GM23248 (cell line): ENCODE data around the gene KIF3A. TPM values are rescaled to one million over a fixed set of nuclear protein-coding genes. Genes with fewer than 3 reads are reported as not detected.

ENCODE experiments used
- DNase-seq: peaks from one replicate; pipeline ENCODE4 v3.0.0-alpha.2; 2015
- H2AFZ ChIP-seq: fragments of 200-600 bp; sonication (generic); 2 replicates; pipeline ENCODE4 v1.6.1; 2016; ENCODE audit warnings: antibody characterized with exemption
- H3F3A ChIP-seq: fragments of 200-600 bp; sonication (generic); 2 replicates; pipeline ENCODE4 v1.6.1; 2016; ENCODE audit warnings: mild to moderate bottlenecking, antibody characterized with exemption, mixed run types; ENCODE audit not compliant: insufficient read depth
- H3K27ac ChIP-seq: fragments of 200-600 bp; sonication (generic); 2 replicates; pipeline ENCODE4 v1.5.1; 2016; ENCODE audit warnings: mild to moderate bottlenecking
- H3K27me3 ChIP-seq: fragments of 200-600 bp; sonication (generic); replicated peaks from 2 replicates; pipeline ENCODE4 v1.6.1; 2016; ENCODE audit warnings: mild to moderate bottlenecking; ENCODE audit not compliant: insufficient read depth
- H3K36me3 ChIP-seq: fragments of 200-600 bp; sonication (generic); 2 replicates; pipeline ENCODE4 v1.6.1; 2016; ENCODE audit warnings: low read depth, mild to moderate bottlenecking
- H3K4me1 ChIP-seq: fragments of 200-600 bp; sonication (generic); 2 replicates; pipeline ENCODE4 v1.6.1; 2016; ENCODE audit warnings: mild to moderate bottlenecking; ENCODE audit not compliant: insufficient read depth
- H3K4me2 ChIP-seq: fragments of 200-600 bp; sonication (generic); one replicate; pipeline ENCODE4 v1.6.1; 2016; ENCODE audit warnings: mild to moderate bottlenecking; ENCODE audit not compliant: unreplicated experiment
- H3K4me3 ChIP-seq: fragments of 200-600 bp; sonication (generic); 2 replicates; pipeline ENCODE4 v1.5.1; 2016; ENCODE audit warnings: mild to moderate bottlenecking
- H3K79me2 ChIP-seq: fragments of 200-600 bp; sonication (generic); 2 replicates; pipeline ENCODE4 v1.6.1; 2016; ENCODE audit warnings: mild to moderate bottlenecking; ENCODE audit not compliant: insufficient read depth
- H3K9ac ChIP-seq: fragments of 200-600 bp; sonication (generic); 2 replicates; pipeline ENCODE4 v1.6.1; 2016; ENCODE audit warnings: mild to moderate bottlenecking
- H3K9me2 ChIP-seq: fragments of 200-600 bp; sonication (generic); 2 replicates; pipeline ENCODE4 v1.6.1; 2016; ENCODE audit warnings: mixed run types, mild to moderate bottlenecking, moderate library complexity; ENCODE audit not compliant: insufficient read depth
- H3K9me3 ChIP-seq: fragments of 200-600 bp; sonication (generic); one replicate; pipeline ENCODE4 v1.6.1; 2017; ENCODE audit warnings: low read depth
- H4K20me1 ChIP-seq: fragments of 200-600 bp; sonication (generic); 2 replicates; pipeline ENCODE4 v1.6.0; 2016; ENCODE audit not compliant: insufficient read depth
- EZH2 ChIP-seq: fragments of 200-600 bp; sonication (generic); IDR thresholded peaks from 2 replicates; pipeline ENCODE4 v1.6.1; 2018; ENCODE audit warnings: antibody characterized with exemption, mild to moderate bottlenecking; ENCODE audit not compliant: insufficient read depth, poor library complexity, severe bottlenecking
- EZH2phosphoT487 ChIP-seq: fragments of 200-600 bp; sonication (generic); IDR thresholded peaks from 2 replicates; pipeline ENCODE4 v1.6.1; 2018; ENCODE audit warnings: antibody characterized with exemption, moderate library complexity, mild to moderate bottlenecking, low read depth; ENCODE audit not compliant: insufficient read depth
- WGBS, 2 experiments: methylation state at CpG; one replicate each; pipeline ENCODE4 v1.1.6; 2015 to 2017; ENCODE audit warnings: low lambda C conversion rate in 2 of 2, low coverage in 1 of 2; ENCODE audit errors: missing lambda C conversion rate in 2 of 2; 5-methylcytosine and 5-hydroxymethylcytosine counted together
- in situ Hi-C: fragments of 300-500 bp; cut with MboI; formaldehyde crosslinking; loops from 2 replicates; pipeline ENCODE4 v1.15.0; 2020
- polyA plus RNA-seq: library from polyadenylated mRNA; unstranded; fragments of >200 nt; fragmentation: Nextera tagmentation; extraction: Ambion mirVana; gene quantifications from 2 replicates; pipeline ENCODE4 v1.2.1, GENCODE V29; 2016
- total RNA-seq: library from RNA; depleted of rRNA; stranded (reverse); fragments of >200 nt; shearing (Covaris generic); gene quantifications from 2 replicates; pipeline ENCODE4 v1.2.3, GENCODE V29; 2014

Gene KIF3A
- total and polyA plus RNA-seq, 2 experiments from 2014 or later = 6.8 to 18.8 TPM

DNA sequence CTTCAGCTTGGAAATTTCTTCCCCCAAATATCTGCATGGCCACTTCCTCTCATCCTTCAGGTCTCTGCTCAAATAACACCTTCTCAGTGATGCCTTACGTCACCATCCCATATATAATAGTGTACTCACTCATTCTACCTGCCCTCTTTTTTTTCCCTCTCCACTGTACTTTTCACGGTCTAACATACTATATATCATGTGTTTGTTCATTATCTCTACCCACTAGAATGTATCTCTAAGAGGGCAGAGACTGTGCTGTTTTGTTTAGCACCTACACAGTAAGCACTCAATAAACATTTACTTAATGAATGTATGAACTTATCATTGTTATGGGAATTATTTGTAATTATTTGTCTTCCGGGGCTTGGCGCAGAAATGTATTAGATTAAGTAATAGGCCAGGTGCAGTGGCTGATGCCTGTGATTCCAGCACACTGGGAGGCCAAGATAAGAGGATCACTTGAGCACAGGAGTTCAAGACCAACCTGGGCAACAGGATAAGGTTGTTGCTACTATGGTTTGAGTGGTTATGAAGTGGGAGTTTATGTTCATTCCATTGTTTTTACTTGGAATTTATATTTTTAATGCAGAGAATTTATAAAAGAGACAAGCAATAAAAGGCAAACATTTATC lies 85.4 kb downstream of the KIF3A start:
- no peak overlapping the region for H3K4me2 ChIP-seq
- no peaks in the 10 kb centered on the region for H3K79me2 ChIP-seq
- 80 to 83% methylated on average over 4 of the region's 4 CpGs for WGBS, 2 experiments
- no peaks in the 10 kb centered on the region for H4K20me1 ChIP-seq
- H3K27ac ChIP-seq = no peak overlapping the region
- no peak for DNase-seq
- H3K9me3 ChIP-seq = no peaks in the 10 kb centered on the region
- no peak overlapping the region for H3K4me3 ChIP-seq
- H3K9me2 ChIP-seq = no peaks in the 10 kb centered on the region
- H2AFZ ChIP-seq = no peak overlapping the region
- TF ChIP-seq EZH2 = no peak
- no peak for TF ChIP-seq EZH2phosphoT487
- H3K36me3 ChIP-seq = no peaks in the 10 kb centered on the region
- H3K27me3 ChIP-seq = peaks cover 11% of the 10 kb centered on the region; the same call in 1 of the 2 replicates
- no peak overlapping the region for H3K9ac ChIP-seq
- no peaks in the 10 kb centered on the region for H3K4me1 ChIP-seq
- in situ Hi-C loops = no loop called here
- no peaks in the 10 kb centered on the region for H3F3A ChIP-seq

- H4K20me1 ChIP-seq = no peaks in the 10 kb centered on the region
- in situ Hi-C loops = no loop called here
- H2AFZ ChIP-seq = no peak overlapping the region
- no peaks in the 10 kb centered on the region for H3K9me2 ChIP-seq
- no peaks in the 10 kb centered on the region for H3K79me2 ChIP-seq
- H3K4me1 ChIP-seq = no peaks in the 10 kb centered on the region
- no peak overlapping the region for H3K9ac ChIP-seq
- no peak overlapping the region for H3K4me3 ChIP-seq
- no peaks in the 10 kb centered on the region for H3K36me3 ChIP-seq
- 92 to 97% methylated on average over 1 of the region's 1 CpG for WGBS, 2 experiments
- no peak overlapping the region for H3K4me2 ChIP-seq
- no peak overlapping the region for H3K27ac ChIP-seq
- TF ChIP-seq EZH2 = no peak
- TF ChIP-seq EZH2phosphoT487 = no peak
- no peaks in the 10 kb centered on the region for H3K9me3 ChIP-seq
- no peak for DNase-seq
- no peaks in the 10 kb centered on the region for H3F3A ChIP-seq
- no peaks in the 10 kb centered on the region for H3K27me3 ChIP-seq
These were observed 89.0 kb downstream of the KIF3A start for GRCh38 chr5:132648355-132648754.

DNA sequence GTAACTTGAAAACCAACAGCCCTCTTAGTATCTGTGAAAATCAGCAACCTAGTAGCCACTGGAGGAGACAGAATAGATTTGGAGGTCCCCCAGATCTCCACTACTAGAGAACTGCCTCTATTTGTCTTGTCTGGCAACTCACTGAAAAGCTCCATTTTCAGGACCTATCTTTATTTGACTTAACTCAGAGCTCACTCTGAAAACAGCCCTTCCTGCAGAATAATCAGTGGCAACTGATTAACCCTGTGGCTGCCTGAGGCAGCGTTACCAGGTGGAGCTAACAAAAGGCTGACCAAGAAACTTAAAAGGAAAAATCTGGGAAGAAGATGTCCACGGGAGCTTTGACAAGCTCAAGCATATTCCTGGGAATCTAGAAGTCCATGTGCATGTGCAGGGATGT lies 89.9 kb downstream of the KIF3A start:
- TF ChIP-seq EZH2phosphoT487 (no peak), EZH2 (no peak)
- H3K9ac ChIP-seq = no peak overlapping the region
- H3K9me2 ChIP-seq = no peaks in the 10 kb centered on the region
- H3K36me3 ChIP-seq = peaks cover 3% of the 10 kb centered on the region; the same call in 1 of the 2 replicates
- no peaks in the 10 kb centered on the region for H3K27me3 ChIP-seq
- no peaks in the 10 kb centered on the region for H3K79me2 ChIP-seq
- H3K4me1 ChIP-seq = no peaks in the 10 kb centered on the region
- no peak overlapping the region for H3K4me2 ChIP-seq
- H3K27ac ChIP-seq = no peak overlapping the region
- in situ Hi-C loops = no loop called here
- DNase-seq = no peak
- no peak overlapping the region for H2AFZ ChIP-seq
- H3F3A ChIP-seq = no peaks in the 10 kb centered on the region
- H3K4me3 ChIP-seq = no peak overlapping the region
- no peaks in the 10 kb centered on the region for H3K9me3 ChIP-seq
- 92 to 95% methylated on average over 2 of the region's 2 CpGs for WGBS, 2 experiments
- no peaks in the 10 kb centered on the region for H4K20me1 ChIP-seq

DNA sequence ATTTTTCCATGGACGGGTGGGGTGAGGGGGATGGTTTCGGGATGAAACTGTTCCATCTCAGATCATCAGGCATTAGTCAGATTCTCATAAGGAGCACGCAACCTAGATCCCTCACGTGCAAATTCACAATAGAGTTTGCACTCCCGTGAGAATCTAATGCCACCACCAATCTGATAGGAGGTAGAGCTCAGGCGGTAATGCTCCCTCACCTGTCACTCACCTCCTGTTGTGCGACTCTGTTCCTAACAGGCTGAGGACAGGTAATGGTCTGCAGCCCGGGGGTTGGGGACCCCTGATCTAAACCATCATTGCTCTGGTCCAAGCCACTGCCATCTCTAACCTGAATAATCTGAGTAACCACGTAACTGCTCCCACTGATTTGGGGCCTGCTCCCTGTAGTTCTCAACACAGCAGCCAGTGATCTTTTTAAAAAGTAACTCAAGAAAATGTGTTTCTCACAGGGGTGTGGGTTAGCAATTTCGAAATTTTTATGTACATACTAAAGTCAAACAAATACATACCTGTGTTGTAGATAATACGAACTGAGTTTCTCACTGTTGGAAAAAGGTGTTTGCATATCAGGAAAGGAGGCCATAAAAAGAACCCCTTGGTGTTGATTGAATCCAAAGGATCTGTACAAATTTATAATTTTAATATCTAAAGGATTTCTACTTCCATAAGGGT lies 90.6 kb downstream of the KIF3A start:
- Histone ChIP-seq H3K4me3 (no peak overlapping the region), H3F3A (no peaks in the 10 kb centered on the region), H3K9ac (no peak overlapping the region), H3K27ac (no peak overlapping the region), H3K9me3 (no peaks in the 10 kb centered on the region), H3K36me3 (peaks cover 3% of the 10 kb centered on the region; the same call in 1 of the 2 replicates), H2AFZ (no peak overlapping the region), H3K27me3 (no peaks in the 10 kb centered on the region), H3K9me2 (no peaks in the 10 kb centered on the region), H3K79me2 (no peaks in the 10 kb centered on the region), H4K20me1 (no peaks in the 10 kb centered on the region), H3K4me2 (no peak overlapping the region), H3K4me1 (no peaks in the 10 kb centered on the region)
- TF ChIP-seq EZH2 = no peak
- TF ChIP-seq EZH2phosphoT487 = no peak
- in situ Hi-C loops = no loop called here
- DNase-seq = no peak
- WGBS, 2 experiments = 92 to 94% methylated on average over 11 of the region's 11 CpGs
